ENCODE results near the gene REXO1.
A peak's percentile ranks its signal among the peaks of the same experiment; 100 is the strongest.

The REXO1 gene

DNA sequence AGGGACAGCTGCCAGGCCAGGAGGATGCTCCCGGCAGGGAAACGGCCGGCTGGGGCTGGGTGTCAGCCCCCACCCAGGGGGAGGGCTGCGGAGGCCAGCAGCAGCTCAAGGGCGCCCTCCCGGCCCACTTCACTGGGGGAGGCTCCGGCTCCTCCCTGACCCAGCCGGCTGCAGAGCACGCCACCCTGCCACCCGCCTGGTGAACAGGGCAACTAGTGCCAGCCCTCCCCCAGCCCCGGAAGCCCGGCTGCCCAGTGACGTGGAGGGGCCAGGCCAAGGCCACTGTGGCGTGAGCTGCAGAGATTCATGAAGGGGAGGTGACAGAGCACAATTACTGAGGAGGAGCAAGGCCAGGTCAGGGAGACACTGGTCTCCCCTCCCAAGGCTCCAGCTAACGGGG is 14.7 kb downstream of the REXO1 start:
- no peak overlapping the region for H3K4me2 ChIP-seq
- H3K27ac ChIP-seq: 0 out of 22 replicates have a peak overlapping the region, but pooled peaks of 1 of the 11 experiments have one; percentile 11
- H4K20me1 ChIP-seq: peaks cover 100% of the 10 kb centered on the region in 11 experiments
- TF ChIP-seq Cebpa-rat (IDR thresholded peaks at IDR 0.05): no peak
- H3K4me3 ChIP-seq: no peak overlapping the region
- peak overlapping the region in 4 of 11 experiments; percentile 6 to 43 (median 20); a peak in 4 of 22 replicates for H3K9ac ChIP-seq
- H3K27me3 ChIP-seq: no peaks in the 10 kb centered on the region
- H3K4me1 ChIP-seq: peaks cover 30 to 76% (median 52%) of the 10 kb centered on the region in 10 experiments
- no peaks in the 10 kb centered on the region for H3K9me3 ChIP-seq (replicated peaks in 1 of 11)
- peaks cover 56 to 94% (median 83%) of the 10 kb centered on the region in 11 experiments for H3K36me3 ChIP-seq

DNA sequence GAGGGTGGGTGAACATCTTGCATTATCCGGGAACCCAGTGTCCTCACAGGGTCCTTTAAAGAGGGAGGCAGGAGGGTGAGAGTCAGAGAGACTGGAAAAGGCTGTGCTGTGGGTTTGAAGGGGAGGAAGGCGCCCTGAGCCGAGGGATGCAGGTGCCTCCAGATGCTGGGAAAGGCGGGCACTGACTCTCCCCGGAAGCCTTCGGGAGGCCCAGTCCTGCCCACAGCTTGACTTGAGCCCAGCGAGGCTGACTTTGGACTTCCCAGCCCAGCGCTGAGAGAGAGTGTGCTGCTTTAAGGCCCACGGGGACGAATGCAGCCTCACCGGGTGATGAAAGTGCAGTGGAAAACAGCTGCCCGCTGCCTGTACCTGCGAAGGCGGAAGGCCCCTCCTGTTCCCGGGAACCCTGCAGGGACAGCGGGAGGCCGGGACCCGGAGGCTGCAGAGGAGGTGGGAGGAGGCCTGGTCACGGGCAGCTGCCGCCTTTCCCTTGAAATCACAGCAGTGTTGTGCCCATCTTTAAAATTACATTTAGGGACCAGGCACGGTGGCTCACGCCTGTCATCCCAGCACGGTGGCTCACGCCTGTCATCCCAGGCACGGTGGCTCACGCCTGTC is 16.1 kb downstream of the REXO1 start:
- Histone ChIP-seq H3K4me2 (peak overlapping the region in 3 of 11 experiments; percentile 15 to 33 (median 17); a peak in 3 of 22 replicates), H3K36me3 (peaks cover 66 to 95% (median 86%) of the 10 kb centered on the region in 11 experiments), H3K4me1 (peaks cover 16 to 70% (median 48%) of the 10 kb centered on the region in 10 experiments), H3K4me3 (no peak overlapping the region), H3K27ac (no peak overlapping the region; a peak in 1 of 22 replicates), H4K20me1 (peaks cover 100% of the 10 kb centered on the region in 11 experiments), H3K9me3 (replicated peaks in 1 of 11) (no peaks in the 10 kb centered on the region), H3K9ac (peak overlapping the region in 4 of 11 experiments; percentile 8 to 27 (median 21); a peak in 2 of 22 replicates), H3K27me3 (no peaks in the 10 kb centered on the region)
- TF ChIP-seq Cebpa-rat (IDR thresholded peaks at IDR 0.05): no peak

DNA sequence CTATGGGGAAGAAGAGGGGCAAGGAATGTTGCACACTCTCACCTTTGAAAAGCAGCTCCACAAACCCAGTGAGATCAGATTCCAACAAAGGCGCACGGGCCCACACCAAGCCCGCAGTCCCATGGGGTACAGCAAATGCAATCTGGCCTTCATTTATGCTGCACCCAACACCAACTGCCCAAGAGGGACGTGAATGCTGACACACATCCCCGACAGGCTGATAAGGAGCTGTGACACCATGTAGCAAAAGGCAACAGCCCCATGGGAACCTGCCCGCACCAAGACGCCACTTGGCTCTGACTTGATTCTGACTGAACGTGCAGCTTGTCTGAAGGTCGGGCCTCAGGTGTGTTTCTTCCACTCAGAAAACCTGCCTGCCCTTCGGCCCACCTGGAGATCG is 17.3 kb downstream of the REXO1 start:
- Histone ChIP-seq H3K4me3 (no peak overlapping the region), H3K36me3 (peaks cover 72 to 94% (median 87%) of the 10 kb centered on the region in 11 experiments), H3K27me3 (no peaks in the 10 kb centered on the region), H3K27ac (no peak overlapping the region), H3K4me1 (peaks cover 12 to 69% (median 46%) of the 10 kb centered on the region in 10 experiments; a peak in 18 of 20 replicates), H3K4me2 (peak overlapping the region in 3 of 11 experiments; percentile 3 to 12 (median 4); a peak in 2 of 22 replicates), H4K20me1 (peaks cover 98 to 100% (median 99%) of the 10 kb centered on the region in 11 experiments), H3K9me3 (replicated peaks in 1 of 11) (no peaks in the 10 kb centered on the region), H3K9ac (no peak overlapping the region)
- TF ChIP-seq Cebpa-rat (IDR thresholded peaks at IDR 0.05): no peak

DNA sequence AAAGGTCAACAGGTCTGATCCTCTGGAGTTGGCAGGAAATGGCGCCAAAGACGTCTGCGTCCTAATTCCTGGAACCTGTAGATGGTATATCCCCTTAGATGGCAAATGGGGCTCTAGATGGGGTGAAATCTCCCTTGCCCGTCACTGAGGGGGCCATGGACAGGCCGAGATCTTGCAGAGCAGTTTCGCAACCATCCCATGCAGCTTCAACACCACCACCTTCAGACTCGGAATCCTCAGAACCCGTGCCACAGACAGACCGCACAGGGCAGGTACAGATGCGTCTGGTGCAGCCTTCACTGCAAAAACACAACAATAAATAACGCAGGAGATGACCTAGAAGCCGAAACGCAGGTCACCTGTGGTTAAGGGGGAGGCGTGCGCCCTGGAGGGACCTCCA is 17.7 kb downstream of the REXO1 start:
- Histone ChIP-seq H3K36me3 (peaks cover 75 to 95% (median 87%) of the 10 kb centered on the region in 11 experiments), H3K9me3 (replicated peaks in 1 of 11) (no peaks in the 10 kb centered on the region), H3K4me1 (peaks cover 8 to 70% (median 44%) of the 10 kb centered on the region in 10 experiments; a peak in 18 of 20 replicates), H3K27me3 (no peaks in the 10 kb centered on the region), H3K4me3 (no peak overlapping the region), H3K27ac (no peak overlapping the region), H4K20me1 (peaks cover 98 to 100% (median 99%) of the 10 kb centered on the region in 11 experiments), H3K9ac (peak overlapping the region in 1 of 11 experiments; percentile 29; a peak in 1 of 22 replicates), H3K4me2 (peak overlapping the region in 3 of 11 experiments; percentile 3 to 34 (median 4); a peak in 4 of 22 replicates)
- TF ChIP-seq Cebpa-rat (IDR thresholded peaks at IDR 0.05): peak in 3 of 11 experiments; percentile 32 to 45 (median 38); a peak in 3 of 22 replicates

DNA sequence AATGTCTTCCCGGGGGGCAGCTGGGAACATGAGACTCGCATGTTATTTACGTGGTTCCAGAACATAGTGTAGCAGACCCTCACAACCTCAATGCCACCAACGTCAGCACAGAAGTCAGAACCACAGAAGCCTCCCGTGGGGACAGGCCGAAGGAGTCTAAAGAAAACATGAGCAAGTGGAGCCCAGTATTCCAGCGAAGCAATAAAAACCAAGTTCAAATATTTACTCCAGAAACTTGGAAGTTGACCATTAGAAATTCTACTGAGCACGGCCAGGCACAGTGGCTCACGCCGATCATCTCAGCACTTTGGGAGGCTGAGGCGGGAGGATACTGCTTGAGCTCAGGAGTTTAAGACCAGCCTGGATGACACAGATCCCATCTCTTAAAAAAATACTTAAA is 18.3 kb downstream of the REXO1 start:
- Histone ChIP-seq H3K36me3 (peaks cover 77 to 95% (median 87%) of the 10 kb centered on the region in 11 experiments), H3K27me3 (no peaks in the 10 kb centered on the region), H4K20me1 (peaks cover 93 to 100% (median 98%) of the 10 kb centered on the region in 11 experiments), H3K27ac (no peak overlapping the region), H3K4me2 (peak overlapping the region in 3 of 11 experiments; percentile 3 to 34 (median 24); a peak in 4 of 22 replicates), H3K9ac (peak overlapping the region in 2 of 11 experiments; percentile 10 to 29; a peak in 2 of 22 replicates), H3K4me3 (no peak overlapping the region), H3K4me1 (peaks cover 4 to 65% (median 42%) of the 10 kb centered on the region in 10 experiments; a peak in 18 of 20 replicates), H3K9me3 (replicated peaks in 1 of 11) (no peaks in the 10 kb centered on the region)
- no peak for TF ChIP-seq Cebpa-rat (IDR thresholded peaks at IDR 0.05)

DNA sequence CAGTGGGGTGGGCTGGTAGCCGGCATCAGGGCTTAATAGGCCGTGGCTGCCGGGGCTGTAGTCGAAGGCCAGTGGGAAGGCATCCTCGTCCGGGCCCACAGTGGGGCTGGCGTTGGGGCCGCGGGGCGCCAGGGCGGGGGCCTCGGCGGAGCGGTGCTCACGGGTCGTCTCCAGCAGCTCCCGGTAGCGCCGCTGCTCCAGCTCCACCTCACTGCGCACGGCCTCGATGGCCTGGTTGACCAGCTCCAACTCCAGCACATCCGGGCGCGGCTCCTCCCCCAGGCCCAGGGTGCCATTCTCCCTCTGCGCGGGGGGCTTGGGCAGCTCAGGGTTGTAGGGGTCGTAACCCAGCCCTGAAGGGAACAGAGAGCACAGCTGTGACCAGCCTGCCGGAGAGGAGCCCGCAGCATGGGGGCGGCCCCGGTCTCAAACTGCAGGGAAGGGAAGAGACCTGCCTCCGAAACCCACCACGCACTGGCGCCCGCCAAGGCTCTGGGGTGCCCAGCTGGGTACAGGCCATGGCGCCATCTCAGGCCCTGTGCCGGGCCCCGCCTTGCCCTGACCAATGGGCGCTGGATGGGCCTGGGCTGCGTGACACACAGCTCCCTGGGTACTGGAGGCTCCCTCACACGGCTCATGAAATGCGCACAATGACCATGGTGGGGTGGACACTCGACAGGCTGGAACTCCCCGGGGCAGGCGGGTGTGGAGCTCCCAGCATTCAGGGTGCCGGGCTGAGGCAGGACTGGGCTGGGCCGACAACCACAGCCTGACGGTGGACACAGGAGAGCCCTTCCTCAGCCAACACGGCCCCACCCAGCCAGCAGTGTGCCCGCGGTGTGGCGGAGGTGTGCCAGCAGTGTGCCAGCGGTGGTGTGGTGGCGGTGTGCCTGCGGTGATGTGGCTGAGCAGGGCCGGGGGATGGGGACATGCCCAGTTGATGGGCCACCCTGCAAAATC is 19.7 kb downstream of the REXO1 start:
- Histone ChIP-seq H3K4me3 (no peak overlapping the region), H3K27ac (no peak overlapping the region), H3K9me3 (replicated peaks in 1 of 11) (no peaks in the 10 kb centered on the region), H3K4me1 (peaks cover 4 to 51% (median 36%) of the 10 kb centered on the region in 10 experiments; a peak in 17 of 20 replicates), H4K20me1 (peaks cover 89 to 100% (median 95%) of the 10 kb centered on the region in 11 experiments), H3K36me3 (peaks cover 78 to 95% (median 87%) of the 10 kb centered on the region in 11 experiments), H3K27me3 (no peaks in the 10 kb centered on the region), H3K9ac (no peak overlapping the region), H3K4me2 (no peak overlapping the region)
- no peak for TF ChIP-seq Cebpa-rat (IDR thresholded peaks at IDR 0.05)

DNA sequence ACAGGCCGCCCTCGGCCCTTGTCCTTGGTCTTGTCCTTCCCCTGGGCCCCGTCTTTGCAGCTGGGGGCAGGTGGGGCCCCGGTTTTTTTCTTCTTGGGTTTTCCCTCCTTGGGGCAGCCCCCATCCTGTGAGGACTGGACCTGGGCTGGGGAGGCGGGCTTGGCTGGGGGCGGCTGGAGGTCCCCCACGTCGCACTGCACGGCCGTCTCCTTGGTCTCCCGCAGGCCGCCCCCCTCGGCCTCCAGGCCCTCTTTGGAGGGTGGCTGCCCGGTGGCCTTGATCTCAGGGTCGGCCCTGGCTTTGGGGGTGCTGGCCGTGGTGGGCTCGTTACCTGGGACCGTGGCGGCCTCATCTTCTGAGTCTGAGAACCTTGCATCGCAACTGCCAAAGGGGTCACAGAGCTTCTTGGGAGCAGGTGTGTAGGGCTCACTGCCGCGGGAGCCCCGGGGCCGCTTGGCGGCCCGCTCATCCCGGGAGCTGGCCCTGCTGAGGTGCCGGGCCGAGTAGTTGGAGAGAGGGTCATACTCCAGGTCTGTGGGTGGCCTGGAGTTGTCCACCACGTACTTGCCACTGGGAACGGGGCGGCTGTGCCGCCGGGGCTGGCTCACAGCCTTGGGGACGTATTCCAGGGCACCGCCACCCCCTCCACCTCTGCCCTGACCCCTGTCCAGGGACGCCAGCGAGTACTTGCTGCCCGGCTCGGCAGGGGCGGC is 20.6 kb downstream of the REXO1 start:
- 0 out of 22 replicates have a peak overlapping the region, but pooled peaks of 1 of the 11 experiments have one; percentile 28 for H3K27ac ChIP-seq
- peaks cover 79 to 95% (median 88%) of the 10 kb centered on the region in 11 experiments for H3K36me3 ChIP-seq
- TF ChIP-seq Cebpa-rat (IDR thresholded peaks at IDR 0.05): no peak
- H4K20me1 ChIP-seq: peaks cover 89 to 100% (median 95%) of the 10 kb centered on the region in 11 experiments
- H3K9ac ChIP-seq: peak overlapping the region in 1 of 11 experiments; percentile 38; a peak in 3 of 22 replicates
- H3K9me3 ChIP-seq (replicated peaks in 1 of 11): no peaks in the 10 kb centered on the region
- H3K27me3 ChIP-seq: no peaks in the 10 kb centered on the region
- peaks cover 4 to 45% (median 34%) of the 10 kb centered on the region in 10 experiments; a peak in 17 of 20 replicates for H3K4me1 ChIP-seq
- H3K4me3 ChIP-seq: no peak overlapping the region
- peak overlapping the region in 7 of 11 experiments; percentile 8 to 45 (median 20); a peak in 9 of 22 replicates for H3K4me2 ChIP-seq
